ENCODE data around the gene PKN1.
A peak's percentile ranks its signal among the peaks of the same experiment; 100 is the strongest.

Gene PKN1

DNA sequence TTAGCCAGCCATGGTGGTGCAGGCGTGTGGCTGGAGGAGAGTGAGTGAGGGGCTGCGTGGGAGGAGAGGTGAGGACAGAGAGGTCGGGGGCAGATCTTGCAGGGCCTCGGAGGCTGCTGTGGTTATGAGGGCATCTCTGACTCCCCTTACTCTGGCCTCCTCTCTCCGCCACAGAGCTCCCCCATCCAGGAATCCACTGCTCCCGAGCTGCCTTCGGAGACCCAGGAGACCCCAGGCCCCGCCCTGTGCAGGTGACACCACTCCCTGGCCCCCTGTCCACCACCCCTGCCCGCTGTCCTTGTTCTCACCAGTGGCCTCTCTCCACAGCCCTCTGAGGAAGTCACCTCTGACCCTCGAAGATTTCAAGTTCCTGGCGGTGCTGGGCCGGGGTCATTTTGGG lies 34.3 kb downstream of the PKN1 start:
- no peak for DNase-seq

DNA sequence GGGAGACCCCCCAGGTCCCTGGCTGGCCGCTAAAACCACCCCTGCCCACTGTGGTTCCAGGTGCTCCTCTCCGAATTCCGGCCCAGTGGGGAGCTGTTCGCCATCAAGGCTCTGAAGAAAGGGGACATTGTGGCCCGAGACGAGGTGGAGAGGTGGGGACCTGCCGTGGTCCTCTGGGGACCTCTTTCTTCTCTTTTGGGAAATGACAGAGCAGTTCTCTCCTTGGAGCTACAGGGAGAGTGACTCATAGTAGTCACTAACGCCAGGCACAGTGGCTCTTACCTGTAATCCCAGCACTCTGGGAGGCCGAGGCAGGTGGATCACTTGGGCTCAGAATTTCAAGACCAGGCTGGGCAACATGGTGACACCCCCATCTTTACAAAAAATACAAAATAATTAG lies 34.7 kb downstream of the PKN1 start:
- DNase-seq, result no peak

DNA sequence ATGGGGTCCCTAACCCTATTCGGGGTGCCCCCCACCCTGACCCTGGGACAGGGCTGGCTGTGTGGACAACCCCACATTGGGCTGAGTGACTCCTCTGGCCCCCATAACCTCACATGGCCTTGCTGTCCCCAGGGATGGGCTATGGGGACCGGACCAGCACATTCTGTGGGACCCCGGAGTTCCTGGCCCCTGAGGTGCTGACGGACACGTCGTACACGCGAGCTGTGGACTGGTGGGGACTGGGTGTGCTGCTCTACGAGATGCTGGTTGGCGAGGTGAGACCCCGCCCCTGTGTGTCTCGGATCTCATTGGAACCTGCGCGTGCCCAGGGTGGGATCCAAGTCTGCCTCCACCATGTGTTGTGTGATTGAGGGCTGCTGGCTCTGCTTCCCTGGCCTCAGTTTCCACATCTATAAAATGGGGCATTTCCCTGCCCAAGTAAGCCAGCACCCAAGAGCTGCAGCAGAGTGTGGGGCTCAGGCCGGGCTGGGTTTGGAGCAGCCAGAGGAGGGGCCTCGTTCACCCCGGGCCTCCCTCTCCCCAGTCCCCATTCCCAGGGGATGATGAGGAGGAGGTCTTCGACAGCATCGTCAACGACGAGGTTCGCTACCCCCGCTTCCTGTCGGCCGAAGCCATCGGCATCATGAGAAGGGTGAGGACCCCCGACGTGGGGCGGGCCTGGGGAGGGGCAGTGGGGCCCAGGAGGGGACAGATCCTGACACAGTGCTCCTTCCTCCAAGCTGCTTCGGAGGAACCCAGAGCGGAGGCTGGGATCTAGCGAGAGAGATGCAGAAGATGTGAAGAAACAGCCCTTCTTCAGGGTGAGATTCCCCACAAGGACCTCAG lies 37.1 kb downstream of the PKN1 start:
- DNase-seq, result no peak

DNA sequence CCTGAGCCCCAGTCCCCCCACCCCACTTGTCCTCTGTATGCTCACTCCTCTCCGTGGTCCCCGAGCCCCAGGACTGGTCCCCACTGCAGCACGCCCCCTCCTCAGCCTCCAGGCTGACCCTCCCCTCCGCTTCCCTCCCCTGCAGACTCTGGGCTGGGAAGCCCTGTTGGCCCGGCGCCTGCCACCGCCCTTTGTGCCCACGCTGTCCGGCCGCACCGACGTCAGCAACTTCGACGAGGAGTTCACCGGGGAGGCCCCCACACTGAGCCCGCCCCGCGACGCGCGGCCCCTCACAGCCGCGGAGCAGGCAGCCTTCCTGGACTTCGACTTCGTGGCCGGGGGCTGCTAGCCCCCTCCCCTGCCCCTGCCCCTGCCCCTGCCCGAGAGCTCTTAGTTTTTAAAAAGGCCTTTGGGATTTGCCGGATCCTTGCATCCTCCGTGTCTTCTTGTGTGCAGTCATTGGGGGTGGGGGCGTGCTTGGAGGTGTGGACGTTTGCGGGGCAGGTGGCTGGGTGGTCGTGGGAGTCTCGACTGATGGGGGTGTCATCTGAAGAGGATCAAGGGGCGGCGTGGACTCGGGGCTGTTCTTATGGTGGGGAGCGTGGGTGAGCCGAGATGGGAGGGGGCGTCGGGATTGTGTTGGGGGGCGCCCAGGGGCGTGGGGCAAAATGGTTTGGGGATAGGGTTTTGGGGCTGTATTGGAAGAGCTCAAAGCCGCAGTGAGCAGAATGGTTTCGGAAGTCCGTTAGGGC lies 38.5 kb downstream of the PKN1 start:
- DNase-seq, result no peak

DNA sequence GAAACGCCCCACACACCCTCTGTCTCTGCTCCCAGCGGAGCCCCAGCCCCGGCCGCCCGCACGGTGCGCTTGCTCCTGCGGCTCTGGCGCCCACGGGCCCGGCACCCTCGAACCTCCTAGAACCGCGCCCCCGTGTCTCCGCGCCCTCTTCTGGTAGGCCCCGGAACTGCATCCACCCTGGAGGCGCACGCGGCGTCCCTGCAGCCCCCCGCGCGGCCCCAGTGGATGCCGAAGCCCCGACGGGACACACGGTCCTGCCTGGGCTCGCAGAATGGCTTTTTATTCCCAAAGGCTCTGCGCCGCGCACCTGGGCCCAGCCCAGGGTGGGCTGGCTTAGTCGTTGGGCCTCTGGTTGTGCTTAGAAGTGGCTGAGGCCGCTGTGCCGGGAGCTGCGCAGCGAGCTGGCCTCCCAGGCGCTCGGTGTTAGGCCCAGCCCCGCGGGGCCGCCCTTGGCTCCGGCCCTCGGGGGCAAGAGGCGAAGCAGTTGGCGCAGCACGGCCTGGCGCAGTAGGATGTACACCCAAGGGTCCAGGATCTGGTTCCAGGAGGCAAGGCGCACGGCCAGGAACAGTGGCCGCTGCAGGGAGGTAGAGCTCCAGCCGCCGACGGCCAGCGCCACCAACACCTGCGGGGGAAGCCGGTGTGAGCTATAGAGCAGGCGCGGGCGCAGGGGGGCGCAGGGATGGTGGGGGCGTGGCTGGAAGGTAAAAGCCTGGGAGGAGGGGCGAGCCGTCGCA lies 39.3 kb downstream of the PKN1 start:
- peak; percentile 69 to 90 (median 82) for DNase-seq

DNA sequence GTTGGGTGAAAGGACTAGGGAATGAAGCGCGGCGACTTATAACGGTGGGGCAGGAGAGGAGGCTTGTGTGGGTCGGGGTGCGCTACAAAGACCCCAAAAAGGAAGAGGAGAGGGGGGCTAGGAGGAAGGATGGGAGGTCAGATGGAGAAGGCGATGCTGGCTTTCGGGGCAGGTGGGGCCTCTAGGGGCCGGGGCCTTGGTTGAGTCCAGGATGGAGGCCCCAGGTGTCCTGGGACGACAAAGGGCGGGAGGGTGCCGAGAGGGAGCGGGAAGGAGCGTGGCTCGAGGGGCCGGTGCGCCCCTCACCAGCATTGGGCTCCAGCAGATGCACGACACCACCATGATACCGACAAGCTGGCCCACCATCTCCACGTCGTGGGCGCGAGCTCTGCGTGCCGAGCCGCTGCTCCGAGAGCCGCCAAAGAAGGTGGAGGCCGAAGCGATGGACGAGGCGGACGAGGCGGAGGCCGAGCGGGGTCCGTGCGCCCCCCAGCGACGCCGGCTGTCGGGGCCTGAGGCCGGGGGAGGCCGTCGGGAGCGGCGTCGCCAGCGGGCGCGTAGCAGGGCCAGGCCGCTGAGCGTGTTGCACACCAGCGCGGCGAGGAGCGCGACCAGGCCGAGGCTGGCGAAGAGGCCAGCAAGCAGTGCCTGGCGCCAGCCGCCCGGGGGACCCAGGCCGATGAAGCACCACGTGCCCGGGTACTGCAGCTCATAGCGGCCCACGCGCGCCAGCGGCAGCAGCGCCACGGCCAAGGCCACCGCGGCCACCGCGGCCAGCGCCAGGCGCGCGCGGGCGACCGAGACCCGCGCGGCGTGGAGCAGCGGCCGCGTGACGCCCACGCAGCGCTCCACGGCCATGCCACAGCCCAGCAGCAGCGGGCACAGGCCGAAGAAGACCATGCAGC lies 40.2 kb downstream of the PKN1 start:
- DNase-seq, result peak in 3 of 4 experiments; percentile 31 to 56 (median 44)

DNA sequence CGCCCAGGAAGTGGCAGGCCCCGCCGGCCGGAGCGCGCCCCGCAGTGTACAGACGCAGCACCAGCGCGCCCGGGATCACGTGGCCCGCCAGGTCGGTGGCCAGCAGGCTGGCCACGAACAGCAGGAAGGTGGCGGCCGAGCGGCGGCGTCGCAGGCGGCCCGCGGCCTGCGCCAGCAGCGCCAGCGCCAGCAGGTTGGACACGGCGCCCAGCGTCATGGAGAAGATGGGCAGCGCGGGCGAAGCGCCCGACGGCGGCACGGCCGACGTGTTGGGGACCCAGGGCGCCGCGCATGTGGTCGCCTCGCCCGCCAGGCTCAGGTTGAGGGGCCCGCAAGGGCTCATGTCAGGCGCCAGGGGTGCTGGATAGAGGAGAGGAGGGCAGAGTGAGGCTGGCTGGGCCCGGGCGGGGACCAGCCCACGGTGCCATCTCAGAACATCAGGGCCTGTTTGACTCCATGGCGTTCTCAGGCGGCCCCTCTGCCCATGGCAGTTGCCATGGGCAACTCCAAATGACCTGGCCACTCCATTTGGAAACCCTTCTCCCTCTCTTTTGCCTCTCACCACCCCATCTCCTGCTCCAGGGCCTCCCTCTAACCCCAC lies 41.0 kb downstream of the PKN1 start:
- no peak for DNase-seq

DNA sequence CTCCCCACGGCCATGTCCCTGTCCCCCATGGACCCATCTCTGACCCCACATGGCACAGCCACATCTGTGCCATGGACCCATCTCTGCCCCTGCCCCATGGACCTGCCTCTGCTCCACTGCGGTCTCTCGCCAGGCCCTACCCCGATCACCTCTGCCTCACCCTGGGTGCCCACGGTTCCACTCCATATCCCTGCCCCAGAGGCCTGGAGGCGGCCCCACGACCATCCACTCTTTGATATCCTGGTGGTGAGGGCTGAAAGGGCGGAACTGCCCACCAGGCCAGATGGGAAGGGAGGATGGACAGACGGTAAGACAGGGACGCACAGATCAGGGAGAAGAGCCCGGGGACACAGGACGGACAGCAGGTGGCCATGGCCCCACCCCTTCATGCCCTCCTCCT lies 41.7 kb downstream of the PKN1 start:
- DNase-seq, result no peak

DNA sequence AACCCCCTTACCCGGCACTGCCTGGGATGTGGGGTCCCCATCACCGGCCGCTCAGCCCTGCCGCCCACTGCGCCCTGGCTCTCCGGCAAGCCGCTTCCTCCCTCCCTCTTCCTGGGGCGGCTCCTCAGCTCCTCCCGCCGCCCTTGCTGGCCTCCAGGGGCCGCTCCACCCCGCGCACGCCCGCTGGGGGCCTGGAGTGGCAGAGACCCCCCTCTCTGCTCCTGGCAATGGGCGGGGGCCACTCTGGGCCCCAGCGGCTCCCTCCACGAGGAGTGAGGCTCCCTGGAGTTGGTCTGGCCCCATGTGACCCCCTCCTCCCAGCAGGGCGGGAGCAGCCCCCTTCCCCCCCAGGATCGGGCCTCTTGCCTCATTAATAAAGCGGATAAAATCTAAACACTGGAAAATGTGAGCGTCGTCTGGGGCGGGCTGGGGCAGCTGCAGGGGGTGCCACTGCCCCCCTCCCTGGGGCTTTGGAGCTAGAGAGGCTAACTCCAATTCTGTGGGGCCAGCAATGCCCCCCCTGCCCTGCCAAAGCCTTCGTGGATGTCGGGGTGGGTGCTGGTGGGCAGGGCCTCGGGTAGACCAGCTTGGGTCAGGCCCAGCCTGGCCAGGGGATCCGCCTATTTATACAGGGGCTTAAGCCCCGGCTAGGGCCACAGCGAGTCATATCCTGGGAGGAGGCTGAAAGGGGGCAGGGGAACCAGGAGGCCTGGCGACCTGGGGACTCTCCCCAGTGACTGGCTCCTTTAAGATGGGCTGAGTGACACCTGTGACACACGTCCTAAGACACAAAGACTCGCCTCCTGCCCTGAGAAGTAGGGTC lies 42.4 kb downstream of the PKN1 start, which contains the start of gene PTGER1:
PTGER1 (minus strand) TSS at position 104 of the 823 bp plus-strand sequence. CDS start 1,034 bp downstream, outside the sequence.
- peak in 3 of 4 experiments; percentile 39 to 74 (median 65) for DNase-seq

DNA sequence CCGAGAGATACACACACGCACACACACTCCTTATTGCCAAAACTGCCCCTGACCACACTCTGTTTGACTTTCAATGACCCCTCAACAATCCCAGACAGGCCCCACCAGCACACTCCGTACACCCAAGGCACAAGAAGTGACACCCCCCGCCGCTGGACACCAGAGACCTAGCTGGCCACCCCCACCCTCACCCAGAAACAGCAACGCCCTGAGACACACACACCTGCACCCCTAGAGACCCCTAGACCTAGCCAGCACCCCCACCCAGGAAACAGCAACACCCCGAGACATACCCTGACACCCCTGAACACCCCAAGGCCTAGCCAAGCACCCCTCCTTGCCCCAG lies 43.2 kb downstream of the PKN1 start:
- DNase-seq, result no peak

DNA sequence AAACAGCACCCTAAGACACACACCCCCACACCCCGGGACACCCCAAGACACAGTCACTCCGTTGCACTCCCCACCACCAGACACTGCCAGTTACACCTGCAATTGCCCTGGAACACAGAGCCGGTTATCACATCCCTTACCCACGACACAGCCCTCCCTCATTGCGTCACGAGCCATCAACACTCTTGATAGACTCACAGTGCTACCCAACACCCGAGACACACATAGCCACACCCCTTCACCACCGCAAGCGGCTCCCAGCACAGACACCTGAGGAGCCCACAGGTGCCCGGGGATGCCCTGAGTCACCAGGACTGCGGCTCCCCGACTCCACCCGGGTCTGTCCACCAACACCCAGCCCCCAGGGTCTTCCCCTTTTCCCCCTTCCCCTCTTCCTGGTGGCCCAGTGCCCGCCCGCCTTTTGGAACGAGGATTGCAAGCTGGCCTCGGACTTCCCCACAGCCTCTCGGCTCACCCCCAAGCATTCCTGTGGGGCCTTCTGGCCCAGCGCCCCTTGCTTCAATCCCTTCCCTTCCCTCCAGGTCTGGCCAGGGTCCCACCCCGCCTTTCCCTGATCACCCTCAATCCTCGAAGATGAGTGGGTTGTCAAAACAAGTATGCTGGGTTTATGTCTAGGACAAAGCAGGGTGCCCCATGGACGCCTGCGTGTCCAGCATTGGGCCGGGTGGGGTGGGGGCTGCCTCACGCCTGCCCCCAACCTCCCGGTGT lies 43.7 kb downstream of the PKN1 start:
- peak in 3 of 4 experiments; percentile 35 to 38 (median 36) for DNase-seq

DNA sequence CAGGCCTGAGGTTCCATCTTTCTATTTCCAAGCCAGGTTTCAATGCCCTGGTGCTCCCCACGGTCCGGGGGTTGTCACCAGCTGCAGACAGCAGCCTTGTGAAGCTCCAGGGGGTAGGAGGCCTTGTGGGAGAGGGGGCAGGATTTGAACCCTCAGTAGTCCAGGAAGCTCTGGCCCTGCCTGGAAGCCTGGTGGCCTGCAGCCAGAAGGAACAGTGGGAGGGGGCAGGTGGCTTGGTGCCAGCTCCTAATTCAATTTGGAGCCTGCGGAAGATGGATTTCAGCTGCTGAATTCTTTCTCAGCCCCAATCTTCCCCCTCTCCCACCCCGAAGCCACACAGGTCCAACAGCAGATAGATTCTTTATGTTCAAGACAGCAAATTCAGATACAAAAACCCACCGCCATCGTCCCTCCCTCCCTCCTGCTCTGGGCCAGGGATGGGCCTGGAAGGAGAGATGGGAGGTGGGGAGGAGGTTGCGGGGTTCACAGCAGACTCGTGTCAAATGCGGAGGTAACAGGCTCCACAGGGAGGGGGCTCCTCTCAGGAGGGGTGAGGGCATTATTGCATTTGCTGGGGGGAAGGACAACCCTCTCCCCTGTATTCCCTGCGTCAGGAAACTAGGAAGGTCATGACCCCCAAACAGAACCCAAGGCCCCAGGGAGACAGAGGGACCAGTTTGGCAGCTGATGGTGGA lies 44.5 kb downstream of the PKN1 start:
- DNase-seq, result no peak

DNA sequence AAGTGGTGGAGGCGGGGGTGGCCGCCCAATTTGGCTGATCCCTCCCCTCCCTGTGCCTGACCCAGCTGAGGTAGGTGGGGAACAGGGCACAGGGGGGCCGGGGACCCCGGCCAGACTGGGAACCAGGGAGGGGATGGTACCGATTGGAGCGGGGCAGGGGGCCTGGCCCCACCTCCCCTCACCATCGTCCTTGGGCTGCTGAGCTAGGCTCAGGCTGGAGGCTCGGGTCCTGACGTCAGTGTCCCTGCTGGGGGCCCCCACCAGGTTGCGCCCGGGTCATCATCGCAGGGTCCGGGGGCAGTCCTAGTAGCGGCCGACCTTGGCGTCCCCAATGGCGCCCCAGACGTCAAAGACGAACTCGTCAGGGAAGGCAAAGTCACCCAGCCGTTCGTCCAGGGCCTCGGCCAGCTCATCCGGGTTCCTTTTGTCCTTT lies 45.0 kb downstream of the PKN1 start:
- no peak for DNase-seq

DNA sequence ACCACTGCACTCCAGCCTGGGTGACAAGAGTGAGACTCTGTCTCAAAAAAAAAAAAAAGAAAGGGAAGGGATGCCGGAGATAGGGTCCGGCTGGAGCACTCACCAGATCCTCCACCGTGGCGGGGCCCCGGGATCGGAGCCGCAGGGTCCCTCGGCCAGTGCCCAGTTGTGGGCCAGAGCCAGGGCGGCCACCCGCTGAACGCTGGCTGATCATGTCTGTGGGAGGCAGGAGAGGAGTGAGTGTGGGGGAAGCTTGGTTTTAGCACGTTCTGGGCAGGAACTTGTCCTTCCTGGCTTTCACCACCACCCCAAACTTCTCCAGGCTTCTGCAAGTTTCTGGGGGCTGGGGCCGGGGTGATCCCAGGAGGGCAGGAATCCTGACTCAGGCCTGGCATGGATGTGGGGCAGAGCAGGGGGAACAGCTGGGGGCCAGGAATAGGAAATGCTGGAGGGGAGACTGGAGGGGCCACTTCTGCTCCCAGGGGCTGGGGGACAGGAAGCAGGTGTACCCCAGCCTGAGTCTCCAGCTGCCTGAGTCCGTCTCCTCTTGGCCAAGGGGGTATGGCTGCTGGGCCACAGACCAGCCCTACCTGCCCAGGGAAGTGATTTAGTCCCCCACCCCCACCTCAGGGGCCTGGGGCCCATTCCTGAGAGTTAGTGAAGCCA lies 46.3 kb downstream of the PKN1 start:
- DNase-seq, result no peak

DNA sequence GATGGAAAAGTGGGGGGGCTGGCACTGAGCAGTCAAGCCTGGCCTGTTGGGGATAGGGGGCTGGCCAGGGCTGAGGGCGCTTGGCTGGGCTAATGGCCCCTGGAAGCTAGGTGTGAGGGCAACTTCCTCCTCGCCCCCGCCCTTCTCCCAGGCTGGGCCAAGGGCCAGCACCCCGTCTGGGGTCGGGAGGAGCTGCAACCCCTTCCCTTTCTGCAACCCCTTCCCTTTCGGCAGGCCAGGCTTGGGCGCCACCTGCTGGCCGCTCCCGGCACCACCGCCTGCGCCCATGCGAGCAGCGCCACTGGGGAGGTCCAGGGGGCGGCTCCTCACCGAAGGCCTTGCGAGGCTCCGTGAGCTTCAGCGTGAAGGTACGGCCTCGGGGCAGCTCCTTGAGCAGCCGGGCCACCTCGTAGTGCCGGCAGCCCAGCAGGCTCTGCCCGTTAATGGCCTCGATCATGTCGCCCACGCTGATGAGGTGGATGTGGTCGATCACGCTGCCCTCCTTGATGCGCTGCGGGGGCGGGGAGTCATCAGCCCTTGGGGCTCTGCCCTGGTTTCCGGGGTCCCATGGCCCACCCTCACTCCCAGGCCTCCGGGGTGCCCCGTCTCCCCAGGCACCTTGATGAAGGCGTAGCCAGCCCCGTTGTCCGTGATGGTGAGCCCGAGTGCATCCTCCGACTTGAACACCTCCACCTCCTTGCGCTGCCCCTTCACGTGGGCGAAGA lies 47.0 kb downstream of the PKN1 start:
- DNase-seq, result peak; percentile 57 to 80 (median 69)

DNA sequence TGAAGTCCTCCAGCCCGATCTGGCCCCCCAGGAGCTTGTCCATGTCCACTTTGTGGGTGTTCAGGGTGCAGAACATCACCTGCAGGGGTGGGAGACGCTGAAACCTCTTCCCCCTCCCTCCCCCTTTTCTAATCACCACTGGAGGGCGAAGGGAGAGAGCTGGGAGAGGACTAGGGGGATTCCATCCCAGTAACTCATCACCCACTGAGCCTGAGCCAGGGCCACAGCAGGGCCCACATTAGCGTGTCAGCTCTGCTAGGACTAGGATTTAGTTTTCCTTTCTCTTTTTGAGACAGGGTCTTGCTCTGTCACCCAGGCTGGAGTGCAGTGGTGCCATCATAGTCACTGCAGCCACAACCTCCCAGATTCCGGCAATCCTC lies 47.6 kb downstream of the PKN1 start:
- no peak for DNase-seq

DNA sequence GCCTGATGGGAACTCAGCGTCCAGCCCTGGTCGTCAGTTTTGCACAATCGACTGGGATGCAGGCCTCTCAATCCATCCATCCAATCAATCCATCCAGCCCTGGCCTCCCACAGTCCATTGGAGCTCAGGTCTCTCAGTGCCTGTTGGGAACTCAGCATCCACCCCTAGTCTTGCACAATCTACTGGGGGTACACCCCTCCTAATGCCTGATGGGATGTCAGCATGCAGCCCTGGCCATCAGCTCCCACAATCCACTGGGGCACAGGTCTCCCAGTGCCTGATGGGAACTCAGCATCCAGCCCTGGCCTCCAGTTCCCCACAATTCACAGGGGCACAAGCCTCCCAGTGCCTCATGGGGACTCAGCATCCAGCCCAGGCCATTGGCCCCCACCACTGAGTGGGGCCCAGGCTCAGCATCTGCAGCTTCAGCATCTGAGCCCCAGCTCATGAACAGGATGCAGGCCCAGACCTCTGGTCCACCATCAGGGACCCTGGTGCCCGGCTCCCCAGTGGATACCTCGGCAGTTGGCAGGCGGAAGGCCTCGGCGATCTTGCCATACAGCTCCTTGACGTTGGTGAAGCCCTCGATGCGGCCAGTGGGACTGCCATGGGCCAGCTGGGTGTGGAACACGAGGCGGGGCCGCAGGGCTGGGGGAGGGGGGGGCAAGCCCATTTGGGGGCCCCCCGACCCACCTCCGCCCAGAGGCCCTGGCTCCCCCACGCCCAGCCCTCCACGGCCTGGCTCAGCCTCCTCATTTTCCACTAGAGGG lies 49.3 kb downstream of the PKN1 start:
- no peak for DNase-seq
